Vagina (tissue), 2 donors: Measurements from ENCODE around the gene GPR35. TPM values are rescaled to one million over a fixed set of nuclear protein-coding genes. Genes with fewer than 3 reads are reported as not detected.

ENCODE experiments used
- DNase-seq, 2 donors: peaks; one replicate each; pipeline ENCODE4 v3.0.0-alpha.2; 2017; ENCODE audit errors: extremely low spot score in 2 of 2
- H3K27ac ChIP-seq: fragments of 200-600 bp; sonication (generic); one replicate; pipeline ENCODE4 v1.5.1; 2019
- H3K27me3 ChIP-seq: fragments of 200-600 bp; sonication (generic); one replicate; pipeline ENCODE4 v1.5.1; 2019
- H3K36me3 ChIP-seq, 2 donors: fragments of 200-600 bp; sonication (generic); one replicate each; pipeline ENCODE4 v1.5.1; 2017 to 2019
- H3K4me1 ChIP-seq: fragments of 200-600 bp; sonication (generic); one replicate; pipeline ENCODE4 v1.5.1; 2019
- H3K4me3 ChIP-seq, 2 donors: fragments of 200-600 bp; sonication (generic); 1 replicate in 1 of 2; 2 replicates in 1 of 2; pipeline ENCODE4 v1.5.1; 2016 to 2019
- H3K9me3 ChIP-seq: fragments of 200-600 bp; sonication (generic); one replicate; pipeline ENCODE4 v1.5.1; 2019
- POLR2A ChIP-seq, 2 donors: fragments of 450-650 bp; IDR thresholded peaks; one replicate each; pipeline ENCODE4 v1.6.1; 2017; ENCODE audit warnings: antibody characterized with exemption in 2 of 2, mild to moderate bottlenecking in 2 of 2, moderate library complexity in 2 of 2
- POLR2AphosphoS5 ChIP-seq, 2 donors: sonication (generic); formaldehyde crosslinking; IDR thresholded peaks; one replicate each; pipeline ENCODE4 v1.9.0; 2017; ENCODE audit warnings: antibody characterized with exemption in 2 of 2, mild to moderate bottlenecking in 2 of 2, low read depth in 1 of 2; ENCODE audit not compliant: insufficient read depth in 1 of 2
- intact Hi-C: fragments of 100-400 bp; cut with DNase I; formaldehyde crosslinking; loops from one replicate; pipeline ENCODE4 v1.15.1; 2023
- total RNA-seq: library from RNA; depleted of rRNA; stranded (reverse); fragments of >200 nt; gene quantifications from one replicate; pipeline ENCODE4 v1.2.3, GENCODE V29; 2016
- TF ChIP-seq, protein P1 (sequence below), 3 experiments: fragments of 450-650 bp in 2 of 3; fragments of 200-600 bp in 1 of 3; sonication (generic) in 1 of 3; IDR thresholded peaks; one replicate each; pipeline ENCODE4 v1.5.1; 2017 to 2019; ENCODE audit warnings: antibody characterized with exemption in 3 of 3, mild to moderate bottlenecking in 2 of 3, moderate library complexity in 2 of 3

GPR35 gene
- total RNA-seq, 1 donor from 2014 or later, result 3.9 TPM

DNA sequence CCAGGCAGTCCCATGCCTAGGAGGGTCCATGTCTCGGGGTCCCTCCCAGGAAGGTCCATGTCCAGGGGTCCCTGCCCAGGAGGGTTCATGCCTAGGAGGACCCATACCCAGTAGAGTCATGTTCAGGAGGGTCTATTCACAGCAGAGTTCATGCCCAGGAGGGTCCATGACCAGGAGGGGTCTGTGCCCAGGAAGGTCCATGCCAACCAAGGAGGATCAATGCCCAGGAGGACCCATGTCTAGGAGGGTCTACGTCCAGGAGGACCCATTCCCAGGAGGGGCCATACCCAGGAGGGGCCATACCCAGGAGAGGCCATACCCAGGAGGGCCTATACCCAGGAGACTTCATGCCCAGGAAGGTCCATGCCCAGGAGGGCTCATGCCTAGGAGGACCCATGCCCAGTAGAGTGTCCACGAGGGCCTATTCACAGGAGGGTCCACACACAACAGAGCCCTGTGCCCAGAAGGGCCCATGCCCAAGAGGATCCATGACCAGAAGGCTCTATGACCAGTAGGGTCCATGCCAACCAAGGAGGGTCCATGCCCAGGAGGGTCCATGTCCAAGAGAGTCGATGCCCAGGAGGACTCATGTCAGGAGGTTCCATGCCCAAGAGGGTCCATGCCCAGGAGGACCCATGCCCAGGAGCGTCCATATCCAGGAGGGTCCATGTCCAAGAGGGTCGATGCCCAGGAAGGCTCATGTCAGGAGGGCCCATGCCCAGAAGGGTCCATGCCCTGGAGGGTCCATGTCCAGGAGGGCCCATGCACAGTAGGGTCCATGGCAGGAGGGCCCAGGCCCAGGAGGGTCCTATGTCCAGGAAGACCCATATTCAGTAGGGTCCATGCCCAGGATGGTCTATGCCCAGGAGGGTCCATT lies 10.1 kb downstream of the GPR35 start:
- H3K9me3 ChIP-seq, result no peaks in the 10 kb centered on the region
- no peak overlapping the region for H3K4me3 ChIP-seq
- TF ChIP-seq, protein P1, sequence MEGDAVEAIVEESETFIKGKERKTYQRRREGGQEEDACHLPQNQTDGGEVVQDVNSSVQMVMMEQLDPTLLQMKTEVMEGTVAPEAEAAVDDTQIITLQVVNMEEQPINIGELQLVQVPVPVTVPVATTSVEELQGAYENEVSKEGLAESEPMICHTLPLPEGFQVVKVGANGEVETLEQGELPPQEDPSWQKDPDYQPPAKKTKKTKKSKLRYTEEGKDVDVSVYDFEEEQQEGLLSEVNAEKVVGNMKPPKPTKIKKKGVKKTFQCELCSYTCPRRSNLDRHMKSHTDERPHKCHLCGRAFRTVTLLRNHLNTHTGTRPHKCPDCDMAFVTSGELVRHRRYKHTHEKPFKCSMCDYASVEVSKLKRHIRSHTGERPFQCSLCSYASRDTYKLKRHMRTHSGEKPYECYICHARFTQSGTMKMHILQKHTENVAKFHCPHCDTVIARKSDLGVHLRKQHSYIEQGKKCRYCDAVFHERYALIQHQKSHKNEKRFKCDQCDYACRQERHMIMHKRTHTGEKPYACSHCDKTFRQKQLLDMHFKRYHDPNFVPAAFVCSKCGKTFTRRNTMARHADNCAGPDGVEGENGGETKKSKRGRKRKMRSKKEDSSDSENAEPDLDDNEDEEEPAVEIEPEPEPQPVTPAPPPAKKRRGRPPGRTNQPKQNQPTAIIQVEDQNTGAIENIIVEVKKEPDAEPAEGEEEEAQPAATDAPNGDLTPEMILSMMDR (IDR thresholded peaks at IDR 0.05), result no peak
- TF ChIP-seq POLR2A (IDR thresholded peaks at IDR 0.05) (no peak), POLR2AphosphoS5 (IDR thresholded peaks at IDR 0.05; ENCODE audit: insufficient read depth in 1 of 2, low read depth in 1 of 2) (no peak)
- no peaks in the 10 kb centered on the region for H3K27me3 ChIP-seq
- no peak for DNase-seq
- no peak overlapping the region for H3K27ac ChIP-seq
- H3K4me1 ChIP-seq, result no peaks in the 10 kb centered on the region
- intact Hi-C loops, result no loop called here
- H3K36me3 ChIP-seq, result no peaks in the 10 kb centered on the region

DNA sequence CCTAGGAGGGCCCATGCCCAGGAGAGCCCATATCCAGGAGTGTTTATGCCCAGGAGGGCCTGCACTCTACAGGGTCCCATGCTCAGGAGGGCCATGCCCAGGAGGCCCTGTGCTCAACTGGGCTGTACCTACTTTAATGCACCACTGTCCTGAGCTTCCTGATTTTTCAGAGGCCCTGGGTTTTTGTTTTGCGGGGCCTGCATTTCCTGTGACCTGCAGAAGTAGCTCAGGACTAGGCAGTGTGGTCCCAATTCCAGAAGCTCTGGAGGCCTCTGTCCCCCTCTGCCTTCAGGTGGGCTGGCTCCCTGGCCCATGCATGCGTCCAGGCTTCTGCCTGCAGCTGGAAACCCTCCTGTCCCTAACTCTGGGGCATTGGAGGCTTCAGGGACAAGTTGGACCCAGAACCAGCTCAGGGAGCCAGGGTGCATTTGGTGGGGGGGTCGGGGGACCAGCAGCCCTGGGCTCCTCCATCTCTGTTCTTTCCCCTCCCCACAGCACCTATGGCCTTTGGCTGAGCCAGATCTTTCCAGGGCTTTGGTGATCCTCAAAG lies 10.8 kb downstream of the GPR35 start:
- Histone ChIP-seq H3K27ac (no peak overlapping the region), H3K4me1 (no peaks in the 10 kb centered on the region), H3K27me3 (no peaks in the 10 kb centered on the region), H3K9me3 (no peaks in the 10 kb centered on the region), H3K4me3 (no peak overlapping the region), H3K36me3 (no peaks in the 10 kb centered on the region)
- TF ChIP-seq POLR2A (IDR thresholded peaks at IDR 0.05), result no peak
- TF ChIP-seq POLR2AphosphoS5 (IDR thresholded peaks at IDR 0.05; ENCODE audit: insufficient read depth in 1 of 2, low read depth in 1 of 2), result no peak
- TF ChIP-seq, protein P1 (IDR thresholded peaks at IDR 0.05), result no peak
- no peak for DNase-seq
- intact Hi-C loops, result no loop called here

DNA sequence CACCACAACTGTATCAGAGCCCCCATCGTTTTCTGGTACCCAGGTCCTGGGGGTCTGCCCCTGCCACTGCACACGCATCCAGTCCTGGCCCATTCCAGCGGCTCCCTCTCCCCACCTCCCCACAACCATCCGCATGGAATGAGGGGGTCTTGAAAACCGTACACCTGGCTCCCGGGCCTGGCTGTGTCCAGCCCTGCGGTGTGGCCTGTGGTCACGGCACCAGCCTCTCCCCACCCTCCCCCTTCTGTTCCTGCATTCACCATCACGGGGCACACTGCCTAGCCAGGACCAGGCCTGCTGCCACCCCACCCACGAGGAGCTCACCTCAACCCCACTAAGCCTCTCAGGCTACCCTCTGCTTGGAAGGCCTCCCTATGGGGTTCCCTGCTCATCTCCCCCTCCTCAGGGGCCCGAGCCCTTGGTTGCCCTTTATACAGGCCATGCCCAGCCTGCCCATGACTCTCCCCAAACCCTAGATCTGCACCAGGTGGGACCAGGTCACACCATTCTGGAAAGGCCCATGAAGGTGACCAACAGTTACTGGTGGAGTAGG lies 11.4 kb downstream of the GPR35 start:
- Histone ChIP-seq H3K9me3 (no peaks in the 10 kb centered on the region), H3K4me1 (no peaks in the 10 kb centered on the region), H3K27ac (no peak overlapping the region), H3K36me3 (no peaks in the 10 kb centered on the region), H3K4me3 (no peak overlapping the region), H3K27me3 (no peaks in the 10 kb centered on the region)
- intact Hi-C loops, result no loop called here
- no peak for TF ChIP-seq POLR2A (IDR thresholded peaks at IDR 0.05)
- TF ChIP-seq, protein P1 (IDR thresholded peaks at IDR 0.05), result no peak
- no peak for TF ChIP-seq POLR2AphosphoS5 (IDR thresholded peaks at IDR 0.05; ENCODE audit: insufficient read depth in 1 of 2, low read depth in 1 of 2)
- DNase-seq, result no peak

DNA sequence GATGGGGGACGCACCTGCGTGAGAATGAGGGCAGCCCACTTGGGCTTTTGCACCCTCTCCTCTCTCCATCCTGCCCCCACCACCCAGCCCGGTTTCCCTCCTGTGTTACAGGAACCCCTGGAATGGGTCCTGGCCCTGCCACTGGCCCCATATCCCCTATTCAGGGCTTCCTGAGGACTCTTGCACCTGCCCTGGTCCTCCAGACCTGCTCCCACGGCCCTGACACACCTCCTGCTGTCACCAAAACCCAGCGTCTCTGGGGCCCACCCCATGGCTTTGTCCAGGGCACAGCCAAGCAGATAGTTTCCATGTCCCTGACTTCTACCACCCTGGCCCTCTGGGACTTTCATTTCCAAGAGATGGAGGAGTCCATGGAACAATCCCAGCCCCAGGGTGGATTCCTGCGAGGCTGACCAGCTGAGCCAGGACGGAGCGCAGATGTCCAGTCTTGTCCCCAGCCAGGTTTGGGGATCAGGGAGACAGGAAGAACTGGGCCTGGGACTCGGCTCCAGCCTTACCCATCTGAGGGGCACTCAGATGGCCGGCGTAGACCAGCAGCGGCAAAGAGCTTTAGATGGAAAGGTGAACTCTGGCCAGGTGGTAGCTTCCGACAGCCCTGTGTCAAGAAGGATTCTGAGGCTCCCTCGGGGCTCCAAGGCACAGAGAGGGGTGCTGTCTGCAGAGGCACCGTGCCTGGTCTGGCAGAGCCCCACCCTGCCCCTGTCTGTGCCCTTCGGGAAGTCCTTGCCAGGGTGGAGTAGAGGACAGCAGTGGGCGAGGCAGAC lies 12.0 kb downstream of the GPR35 start:
- no peak overlapping the region for H3K4me3 ChIP-seq
- TF ChIP-seq, protein P1 (IDR thresholded peaks at IDR 0.05), result no peak
- TF ChIP-seq POLR2AphosphoS5 (IDR thresholded peaks at IDR 0.05; ENCODE audit: insufficient read depth in 1 of 2, low read depth in 1 of 2) (no peak), POLR2A (IDR thresholded peaks at IDR 0.05) (no peak)
- H3K4me1 ChIP-seq, result no peaks in the 10 kb centered on the region
- DNase-seq, result no peak
- H3K36me3 ChIP-seq, result no peaks in the 10 kb centered on the region
- H3K27me3 ChIP-seq, result no peaks in the 10 kb centered on the region
- H3K9me3 ChIP-seq, result no peaks in the 10 kb centered on the region
- no peak overlapping the region for H3K27ac ChIP-seq
- intact Hi-C loops, result no loop called here
